ENCODE measurements around the gene FARP1. TPM values are rescaled to one million over a fixed set of nuclear protein-coding genes. Genes with fewer than 3 reads are reported as not detected.

FARP1 gene
- total and polyA plus RNA-seq, 2 of the 8 experiments (the other 6 are each of a cell fraction or from before 2014, with no cell fraction given): 24.7 to 104 TPM

DNA sequence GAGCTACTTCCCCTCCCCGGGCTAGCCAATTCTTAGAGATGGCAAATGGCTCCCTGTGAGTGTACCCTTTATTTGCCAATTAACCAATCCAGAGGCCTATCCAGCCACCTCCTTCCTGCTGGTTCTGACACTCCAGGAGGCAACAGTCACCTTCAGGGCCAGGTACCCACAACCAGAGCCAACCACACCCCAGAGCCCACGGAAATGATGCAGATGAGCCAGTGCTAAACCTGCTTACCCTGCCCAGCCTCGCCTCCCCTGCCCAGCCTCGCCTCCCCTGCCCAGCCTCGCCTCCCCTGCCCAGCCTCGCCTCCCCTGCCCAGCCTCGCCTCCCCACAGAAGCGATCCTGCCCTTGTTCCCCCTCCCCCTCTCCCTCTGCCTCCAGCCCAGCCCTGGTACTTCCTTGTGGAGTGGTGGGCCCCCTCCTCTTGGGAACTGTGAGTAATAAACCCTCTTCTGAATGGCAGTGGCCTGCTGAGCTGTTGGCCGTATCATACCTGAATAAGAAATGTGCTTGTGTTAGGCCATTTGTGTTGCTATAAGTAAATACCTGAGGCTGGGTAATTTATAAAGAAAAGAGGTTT is 207.9 kb downstream of the FARP1 start:
- Histone ChIP-seq H3K4me1 (replicated peaks in 1 of 4; ENCODE audit: control insufficient read depth in 3 of 4, insufficient read depth in 4 of 4, low read length in 3 of 4) (no peaks in the 10 kb centered on the region; a peak in 1 of 7 replicates), H2BK120ac (replicated peaks; ENCODE audit: low read depth, low read length) (no peak overlapping the region), H3K4me3 (ENCODE audit: extremely low read depth in 1 of 4, insufficient read depth in 2 of 4, low read depth in 3 of 4, low read length in 4 of 4) (no peak overlapping the region), H4K8ac (ENCODE audit: extremely low read depth, insufficient read depth, low read length) (no peak overlapping the region), H3K23me2 (ENCODE audit: low read depth, low read length) (no peaks in the 10 kb centered on the region), H2AFZ (ENCODE audit: low read length) (no peak overlapping the region), H3K9me3 (ENCODE audit: insufficient read depth in 2 of 2, low read depth in 1 of 2, low read length in 1 of 2) (no peaks in the 10 kb centered on the region), H2BK12ac (ENCODE audit: low read depth, low read length) (no peak overlapping the region), H3K56ac (replicated peaks; ENCODE audit: insufficient read length, low read depth, low read length) (no peak overlapping the region), H3K27ac (ENCODE audit: low read depth, low read length) (no peak overlapping the region), H3K36me3 (ENCODE audit: control insufficient read depth in 2 of 4, insufficient read depth in 4 of 4, low read length in 3 of 4) (no peaks in the 10 kb centered on the region), H2BK15ac (ENCODE audit: low read length) (no peak overlapping the region), H2BK5ac (ENCODE audit: low read depth, low read length) (no peak overlapping the region), H4K20me1 (replicated peaks in 1 of 2; ENCODE audit: control insufficient read depth in 1 of 2, insufficient read depth in 2 of 2, low read length in 2 of 2) (peaks cover 0 to 1% of the 10 kb centered on the region in 2 experiments), H3K9ac (replicated peaks in 1 of 4; ENCODE audit: extremely low read depth in 1 of 4, low read depth in 3 of 4, low read length in 3 of 4) (no peak overlapping the region), H4K5ac (ENCODE audit: insufficient read length, low read depth, low read length) (no peak overlapping the region), H2BK20ac (ENCODE audit: low read length) (no peak overlapping the region), H3K4ac (replicated peaks; ENCODE audit: insufficient read length, low read depth, low read length) (no peak overlapping the region), H3K79me2 (ENCODE audit: control insufficient read depth in 1 of 2, insufficient read depth in 2 of 2, low read length in 2 of 2) (no peaks in the 10 kb centered on the region; a peak in 1 of 4 replicates), H3K14ac (ENCODE audit: insufficient read length) (no peak overlapping the region), H3K18ac (ENCODE audit: extremely low read depth, low read length) (no peak overlapping the region), H3K23ac (ENCODE audit: insufficient read length) (no peak overlapping the region), H4K91ac (replicated peaks; ENCODE audit: insufficient read length, low read length) (no peak overlapping the region), H2AK5ac (ENCODE audit: low read depth, low read length) (no peak overlapping the region), H3K4me2 (ENCODE audit: insufficient read depth in 1 of 2, low read depth in 2 of 2, low read length in 2 of 2) (no peak overlapping the region), H3K27me3 (replicated peaks in 1 of 4; ENCODE audit: control insufficient read depth in 3 of 4, extremely low read depth in 1 of 4, insufficient read depth in 3 of 4, low read length in 3 of 4) (no peaks in the 10 kb centered on the region), H3K79me1 (ENCODE audit: low read depth, low read length) (no peaks in the 10 kb centered on the region; the same call in 1 of the 2 replicates)
- 100% methylated on average over 5 of the region's 9 CpGs; no CpG with 5 or more reads in 1 of the 2 experiments for WGBS, 2 experiments (ENCODE audit: extremely low coverage in 1 of 2, insufficient coverage in 1 of 2, insufficient read length in 1 of 2, insufficient replicate concordance in 2 of 2, low coverage in 1 of 2, low lambda C conversion rate in 2 of 2, missing lambda C conversion rate in 1 of 2)
- DNase-seq (ENCODE audit: low read depth in 1 of 2, low spot score in 2 of 2) (no peak), FAIRE-seq (no peak)
- POLR2A ChIA-PET (ENCODE audit: partially characterized antibody): no interaction called here
- CTCF ChIA-PET (ENCODE audit: partially characterized antibody): interaction anchor here (0.7 to 4.0 kb wide), 12 partner anchors 12 to 330 kb away, joined by 3 to 14 read pairs (median 6); no protein-coding TSS in a partner anchor
- TF ChIP-seq PHF8 (conservative IDR thresholded peaks at IDR 0.05; ENCODE audit: low read depth, low read length) (no peak), SP2 (IDR thresholded peaks at IDR 0.05; ENCODE audit: low read length) (no peak), FOSL1 (IDR thresholded peaks at IDR 0.05; ENCODE audit: insufficient read depth, low read depth, low read length) (no peak), SIX5 (IDR thresholded peaks at IDR 0.05; ENCODE audit: low read depth, low read length) (no peak), KDM4A (IDR thresholded peaks at IDR 0.05; ENCODE audit: low read depth, low read length, severe bottlenecking) (no peak), CBX8 (IDR thresholded peaks at IDR 0.05; ENCODE audit: borderline replicate concordance, low read depth, low read length) (no peak), MAFK (IDR thresholded peaks at IDR 0.05; ENCODE audit: low read depth, low read length) (no peak), HDAC2 (IDR thresholded peaks at IDR 0.05; ENCODE audit: borderline replicate concordance in 1 of 2, low read depth in 2 of 2, low read length in 2 of 2) (no peak), BCL11A (IDR thresholded peaks at IDR 0.05; ENCODE audit: low read depth in 2 of 2, low read length in 2 of 2) (no peak), EGR1 (IDR thresholded peaks at IDR 0.05; ENCODE audit: borderline replicate concordance, low read depth, low read length) (no peak), GABPA (IDR thresholded peaks at IDR 0.05; ENCODE audit: borderline replicate concordance, insufficient read depth, low read length) (no peak), RAD21 (IDR thresholded peaks at IDR 0.05 in 1 of 2, conservative IDR thresholded peaks at IDR 0.05 in 1 of 2; ENCODE audit: low read depth in 2 of 2, low read length in 2 of 2) (no peak)

Data from H1 (cell line).